Adrenal gland (tissue), 12 donors: ENCODE data around the gene ACOX3. TPM values are rescaled to one million over a fixed set of nuclear protein-coding genes. Genes with fewer than 3 reads are reported as not detected.

Experiments
- DNase-seq, 7 donors: peaks; one replicate each; pipeline ENCODE4 v3.0.0-alpha.2; 2019 to 2020
- H3K27ac ChIP-seq, 5 donors: fragments of 200-600 bp; sonication (generic) in 4 of 5; 1 replicate in 3 of 5; 2 replicates in 2 of 5; pipeline versions ENCODE4 v1.5.1 to v1.8.0; 2016 to 2020; ENCODE audit warnings: mild to moderate bottlenecking in 1 of 5
- H3K27me3 ChIP-seq: fragments of 200-600 bp; 2 replicates; pipeline ENCODE4 v1.8.0; 2021
- H3K36me3 ChIP-seq, 2 donors: fragments of 200-600 bp; replicated peaks in 1 of 2; 1 replicate in 1 of 2; 2 replicates in 1 of 2; pipeline versions ENCODE4 v1.5.1 to v1.8.0; 2018 to 2022
- H3K4me1 ChIP-seq, 2 donors: fragments of 200-600 bp; replicated peaks in 1 of 2; 1 replicate in 1 of 2; 2 replicates in 1 of 2; pipeline versions ENCODE4 v1.5.1 to v1.8.0; 2018 to 2021
- H3K4me3 ChIP-seq, 4 donors: fragments of 200-600 bp; sonication (generic) in 3 of 4; one replicate each; pipeline ENCODE4 v1.5.1; 2016 to 2018
- H3K9me3 ChIP-seq, 3 donors: fragments of 200-600 bp; sonication (generic) in 1 of 3; replicated peaks in 1 of 3; 1 replicate in 2 of 3; 2 replicates in 1 of 3; pipeline versions ENCODE4 v1.5.1 to v1.8.0; 2016 to 2021
- POLR2A ChIP-seq, 2 donors: fragments of 450-650 bp; IDR thresholded peaks; one replicate each; pipeline ENCODE4 v1.6.1; 2017; ENCODE audit warnings: antibody characterized with exemption in 2 of 2, mild to moderate bottlenecking in 2 of 2, moderate library complexity in 1 of 2
- WGBS, 4 donors: extraction: QIAGEN DNeasy Blood & Tissue Kit in 2 of 4; methylation state at CpG; one replicate each; pipeline versions ENCODE4 v1.1.5 to v1.1.7; 2013 to 2017; 5-methylcytosine and 5-hydroxymethylcytosine counted together
- intact Hi-C, 2 donors: fragments of 100-400 bp; cut with DNase I; formaldehyde crosslinking; loops; one replicate each; pipeline versions ENCODE4 v1.14.1 to v1.15.0; 2022 to 2023
- polyA plus RNA-seq, 3 donors: library from polyadenylated mRNA; stranded (reverse); fragments of 200-250 nt in 2 of 3; fragments of 350-450 nt in 1 of 3; fragmentation: Illumina TruSeq in 1 of 3; extraction: RNeasy Lipid Tissue Mini Kit (QIAGEN cat#74804) in 1 of 3; gene quantifications; one replicate each; pipeline ENCODE4 v1.2.3, GENCODE V29; 2013 to 2014
- total RNA-seq, 9 donors: library from RNA; depleted of rRNA in 4 of 9; stranded (reverse); fragments of >200 nt in 4 of 9; fragments of 120-200 nt in 1 of 9; fragmentation: NEBNext Ultra II Directional in 1 of 9; extraction: Animal tissue kit (Norgen Biotek cat#: 25700) in 1 of 9; gene quantifications; one replicate each; pipeline versions ENCODE4 v1.1.0 to v1.2.4, GENCODE V29; 2013 to 2023
- TF ChIP-seq, protein P1 (sequence below), 6 experiments: fragments of 450-650 bp in 4 of 6; fragments of 200-600 bp in 2 of 6; sonication (generic) in 1 of 6; IDR thresholded peaks; 1 replicate in 5 of 6; 2 replicates in 1 of 6; pipeline versions ENCODE4 v1.5.1 to v1.8.0; 2016 to 2021; ENCODE audit warnings: antibody characterized with exemption in 6 of 6, mild to moderate bottlenecking in 2 of 6, moderate library complexity in 1 of 6
- donor health status: healthy with polysubstance abuse.
- donor health status: Bipolar disorder and iron deficiency.
- donor health status: DM: yes; HTN: yes; CAD: no.
- donor health status: DM: no; HTN: no; CAD: no.
- donor health status: DM: no; HTN: no; CAD: no.
- donor health status: DM: yes; HTN: yes; CAD: no.

ACOX3 gene
- total and polyA plus RNA-seq, 12 donors = 10.4 to 44.2 (median 26.3) TPM

GRCh38 chr4:8451440-8452182 is 11.1 kb upstream of the ACOX3 start:
- Histone ChIP-seq H3K27ac (no peak overlapping the region), H3K4me3 (no peak overlapping the region), H3K36me3 (peaks cover 0 to 71% of the 10 kb centered on the region in 2 donors), H3K4me1 (no peaks in the 10 kb centered on the region), H3K27me3 (no peaks in the 10 kb centered on the region), H3K9me3 (no peaks in the 10 kb centered on the region)
- intact Hi-C loops = no loop called here
- no peak for DNase-seq
- TF ChIP-seq POLR2A (IDR thresholded peaks at IDR 0.05) = no peak
- TF ChIP-seq, protein P1, sequence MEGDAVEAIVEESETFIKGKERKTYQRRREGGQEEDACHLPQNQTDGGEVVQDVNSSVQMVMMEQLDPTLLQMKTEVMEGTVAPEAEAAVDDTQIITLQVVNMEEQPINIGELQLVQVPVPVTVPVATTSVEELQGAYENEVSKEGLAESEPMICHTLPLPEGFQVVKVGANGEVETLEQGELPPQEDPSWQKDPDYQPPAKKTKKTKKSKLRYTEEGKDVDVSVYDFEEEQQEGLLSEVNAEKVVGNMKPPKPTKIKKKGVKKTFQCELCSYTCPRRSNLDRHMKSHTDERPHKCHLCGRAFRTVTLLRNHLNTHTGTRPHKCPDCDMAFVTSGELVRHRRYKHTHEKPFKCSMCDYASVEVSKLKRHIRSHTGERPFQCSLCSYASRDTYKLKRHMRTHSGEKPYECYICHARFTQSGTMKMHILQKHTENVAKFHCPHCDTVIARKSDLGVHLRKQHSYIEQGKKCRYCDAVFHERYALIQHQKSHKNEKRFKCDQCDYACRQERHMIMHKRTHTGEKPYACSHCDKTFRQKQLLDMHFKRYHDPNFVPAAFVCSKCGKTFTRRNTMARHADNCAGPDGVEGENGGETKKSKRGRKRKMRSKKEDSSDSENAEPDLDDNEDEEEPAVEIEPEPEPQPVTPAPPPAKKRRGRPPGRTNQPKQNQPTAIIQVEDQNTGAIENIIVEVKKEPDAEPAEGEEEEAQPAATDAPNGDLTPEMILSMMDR (IDR thresholded peaks at IDR 0.05) = no peak
- WGBS, 4 donors = 88 to 93% (median 91%) methylated on average over 11 of the region's 11 CpGs

- Histone ChIP-seq H3K36me3 (peaks cover 0 to 28% of the 10 kb centered on the region in 2 donors), H3K4me3 (no peak overlapping the region), H3K27ac (no peak overlapping the region), H3K4me1 (peaks cover 9 to 20% of the 10 kb centered on the region in 2 donors), H3K9me3 (no peaks in the 10 kb centered on the region), H3K27me3 (no peaks in the 10 kb centered on the region)
- no peak for DNase-seq
- intact Hi-C loops = no loop called here
- 65 to 78% (median 71%) methylated on average over 3 of the region's 3 CpGs for WGBS, 4 donors
- TF ChIP-seq, protein P1 (IDR thresholded peaks at IDR 0.05) = no peak
These were observed 5.6 kb upstream of the ACOX3 start for GRCh38 chr4:8446122-8446521.

GRCh38 chr4:8443801-8444200 is 3.3 kb upstream of the ACOX3 start:
- peaks cover 0 to 8% of the 10 kb centered on the region in 2 donors for H3K36me3 ChIP-seq
- no peak overlapping the region for H3K4me3 ChIP-seq
- WGBS, 4 donors = 85 to 89% (median 87%) methylated on average over 6 of the region's 6 CpGs
- no peak for DNase-seq
- H3K9me3 ChIP-seq = peaks cover 0 to 7% (median 0%) of the 10 kb centered on the region in 3 donors
- no peaks in the 10 kb centered on the region for H3K27me3 ChIP-seq
- peaks cover 9 to 31% of the 10 kb centered on the region in 2 donors for H3K4me1 ChIP-seq
- intact Hi-C loops = no loop called here
- TF ChIP-seq, protein P1 (IDR thresholded peaks at IDR 0.05) = no peak
- no peak for TF ChIP-seq POLR2A (IDR thresholded peaks at IDR 0.05)
- no peak overlapping the region for H3K27ac ChIP-seq

DNA sequence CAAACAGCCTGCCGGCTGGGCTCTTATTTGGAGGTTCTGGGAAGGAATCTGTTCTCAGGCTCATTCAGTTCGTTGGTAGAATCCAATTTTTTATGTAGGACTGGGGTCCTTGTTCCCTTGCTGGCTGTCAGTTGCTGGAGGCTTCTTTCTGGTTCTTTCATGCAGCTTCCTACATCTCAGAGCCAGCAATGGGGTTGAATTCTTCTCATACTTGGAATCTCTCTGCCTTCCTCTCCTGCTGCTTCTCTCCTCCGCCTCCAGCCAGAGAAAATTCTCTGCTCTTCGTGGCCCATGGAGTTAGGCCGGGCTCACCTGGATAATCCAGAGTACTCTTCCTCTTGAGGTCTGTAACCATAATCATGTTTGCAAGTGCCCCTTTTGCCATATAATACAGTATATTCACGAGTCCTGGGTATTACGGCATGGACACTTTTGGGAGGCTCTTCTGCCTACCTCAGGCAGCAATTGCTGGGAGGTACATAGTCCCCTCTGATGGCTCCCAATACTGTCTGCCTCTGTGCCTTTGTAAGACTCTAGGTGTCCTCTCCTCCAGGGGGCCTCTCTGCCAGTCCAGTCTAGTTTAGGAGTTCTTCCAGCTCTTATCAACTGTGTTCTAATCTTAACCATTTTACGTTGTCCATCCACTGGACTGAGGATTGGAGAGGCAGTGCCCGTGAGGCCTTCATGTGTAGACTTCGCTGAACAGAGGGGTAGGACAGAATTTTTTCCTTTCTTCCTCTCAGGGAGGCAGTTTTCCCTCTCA is 2.3 kb upstream of the ACOX3 start:
- Histone ChIP-seq H3K27me3 (no peaks in the 10 kb centered on the region), H3K4me3 (no peak overlapping the region), H3K4me1 (peaks cover 9 to 35% of the 10 kb centered on the region in 2 donors), H3K9me3 (peaks cover 0 to 7% (median 0%) of the 10 kb centered on the region in 3 donors), H3K36me3 (peaks cover 0 to 2% of the 10 kb centered on the region in 2 donors), H3K27ac (no peak overlapping the region)
- intact Hi-C loops = no loop called here
- 83 to 88% (median 85%) methylated on average over 10 of the region's 10 CpGs for WGBS, 4 donors
- no peak for TF ChIP-seq POLR2A (IDR thresholded peaks at IDR 0.05)
- TF ChIP-seq, protein P1 (IDR thresholded peaks at IDR 0.05) = no peak
- no peak for DNase-seq
